Adipocyte (in vitro differentiated cells): Measurements from ENCODE around the gene MBIP.
"Not testable (repeated sequence)": the region's sequence is repeated elsewhere in the genome, so short reads cannot be mapped to it uniquely, and the experiment has no call there.

Experiments
- DNase-seq: peaks from one replicate; pipeline ENCODE4 v3.0.0-alpha.2; 2015; ENCODE audit warnings: low read depth
- H3K27me3 ChIP-seq: replicated peaks from 2 replicates; pipeline ENCODE4 v1.7.0; 2013; ENCODE audit warnings: mild to moderate bottlenecking, low read length, moderate library complexity; ENCODE audit not compliant: control insufficient read depth, insufficient read depth
- H3K36me3 ChIP-seq: 2 replicates; pipeline ENCODE4 v1.7.0; 2013; ENCODE audit warnings: low read length, mild to moderate bottlenecking, moderate library complexity; ENCODE audit not compliant: control insufficient read depth, insufficient read depth, severe bottlenecking
- H3K4me1 ChIP-seq: 2 replicates; pipeline ENCODE4 v1.7.0; 2013; ENCODE audit warnings: mild to moderate bottlenecking, low read length, moderate library complexity; ENCODE audit not compliant: control insufficient read depth, insufficient read depth
- H3K4me3 ChIP-seq: 2 replicates; pipeline ENCODE4 v1.7.0; 2013; ENCODE audit warnings: mild to moderate bottlenecking, low read length, moderate library complexity
- H3K9ac ChIP-seq: 2 replicates; pipeline ENCODE4 v1.7.0; 2013; ENCODE audit warnings: mild to moderate bottlenecking, low read length, moderate library complexity
- H3K9me3 ChIP-seq: 2 replicates; pipeline ENCODE4 v1.7.0; 2013; ENCODE audit warnings: mild to moderate bottlenecking, low read length, moderate library complexity; ENCODE audit not compliant: control insufficient read depth

Gene MBIP

DNA sequence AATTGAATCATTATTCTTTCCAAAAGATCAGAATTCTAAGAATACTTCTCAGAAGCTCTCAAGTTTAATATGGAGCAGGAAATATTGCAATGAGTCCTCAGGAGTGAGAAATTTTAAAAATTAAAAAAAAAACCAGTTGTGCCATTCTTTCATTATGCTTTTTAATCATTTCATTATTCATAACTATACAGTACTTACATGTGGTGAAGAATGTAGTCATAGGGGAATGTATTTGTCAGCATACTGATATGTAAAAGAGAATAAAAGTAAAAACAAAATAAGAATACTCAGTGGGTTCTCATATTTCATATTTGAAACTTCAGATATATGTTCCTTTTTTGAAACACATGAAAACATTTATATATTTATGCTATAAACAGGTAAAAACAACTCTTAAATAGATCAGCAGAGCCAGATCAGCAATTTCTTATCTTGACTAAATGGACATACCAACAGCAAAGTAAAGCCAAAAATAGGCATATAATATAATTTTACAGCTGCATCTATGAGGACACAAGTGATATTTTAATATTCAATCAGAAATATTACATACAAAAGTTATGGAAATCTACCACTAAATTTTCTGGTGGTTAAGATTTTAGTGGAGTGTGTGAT, 19.9 kb upstream of the MBIP start:
- Histone ChIP-seq H3K4me1 (peaks cover 8% of the 10 kb centered on the region), H3K27me3 (no peaks in the 10 kb centered on the region), H3K9ac (no peak overlapping the region), H3K4me3 (no peak overlapping the region), H3K36me3 (no peaks in the 10 kb centered on the region), H3K9me3 (no peaks in the 10 kb centered on the region)
- no peak for DNase-seq

DNA sequence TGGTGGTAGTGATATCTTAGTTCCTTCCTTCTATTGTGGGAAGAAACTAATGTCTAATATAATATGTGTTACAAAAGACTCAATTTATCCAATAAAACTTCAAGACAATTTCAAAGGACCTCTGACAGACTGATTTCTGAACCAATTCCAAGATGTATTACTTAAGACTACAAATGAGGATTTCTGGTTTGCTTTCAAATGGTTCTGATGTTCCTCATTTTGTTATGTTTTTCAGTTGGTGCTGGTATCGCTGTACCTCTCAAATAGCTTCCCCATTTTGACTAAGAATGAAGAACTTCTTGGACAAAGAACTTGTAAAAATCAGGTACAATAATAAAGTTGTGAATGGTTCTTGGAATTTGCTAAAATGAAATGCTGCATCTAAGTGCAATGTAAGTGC, 19.4 kb upstream of the MBIP start:
- Histone ChIP-seq H3K9me3 (no peaks in the 10 kb centered on the region), H3K4me1 (peaks cover 7% of the 10 kb centered on the region), H3K36me3 (no peaks in the 10 kb centered on the region), H3K27me3 (no peaks in the 10 kb centered on the region), H3K4me3 (no peak overlapping the region), H3K9ac (no peak overlapping the region)
- no peak for DNase-seq

DNA sequence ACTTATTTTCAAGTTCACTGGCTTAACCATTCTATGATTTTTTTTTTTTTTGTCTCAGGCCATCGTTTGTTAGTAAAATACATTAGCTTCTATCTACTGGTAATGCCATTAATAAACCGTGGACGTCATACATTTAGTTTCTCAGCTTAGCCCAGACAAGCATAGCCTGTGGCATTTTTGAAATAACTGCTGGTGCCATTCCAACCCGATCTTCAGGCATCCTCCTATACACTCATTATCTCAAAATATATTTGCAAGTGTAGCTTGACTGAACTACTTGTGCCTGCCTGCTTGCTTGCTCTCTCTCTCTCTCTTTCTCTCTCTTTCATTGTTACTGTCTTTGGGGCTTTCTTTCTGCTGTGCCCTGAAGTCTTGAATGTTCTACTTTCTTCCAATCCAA, 12.7 kb upstream of the MBIP start:
- Histone ChIP-seq H3K27me3 (peaks cover 4% of the 10 kb centered on the region), H3K4me3 (no peak overlapping the region), H3K4me1 (no peaks in the 10 kb centered on the region), H3K9me3 (no peaks in the 10 kb centered on the region), H3K36me3 (no peaks in the 10 kb centered on the region), H3K9ac (no peak overlapping the region)
- DNase-seq = no peak

DNA sequence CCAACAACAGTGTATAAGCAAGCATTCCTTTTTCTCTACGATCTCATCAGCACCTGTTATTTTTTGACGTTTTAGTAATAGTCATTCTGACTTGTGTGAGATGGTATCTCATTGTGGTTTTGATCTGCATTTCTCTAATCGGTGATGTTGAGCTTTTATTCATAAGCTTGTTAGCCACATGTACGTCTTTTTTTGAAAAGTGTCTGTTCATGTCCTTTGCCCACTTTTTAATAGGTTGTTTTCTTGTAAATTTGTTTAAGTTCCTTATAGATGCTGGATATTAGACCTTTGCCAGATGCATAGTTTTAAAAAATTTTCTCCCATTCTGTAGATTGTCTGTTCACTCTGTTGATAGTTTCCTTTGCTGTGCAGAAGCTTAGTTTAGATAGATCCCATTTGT, 7.1 kb upstream of the MBIP start:
- not testable (repeated sequence) for H3K9ac ChIP-seq, H3K27me3 ChIP-seq, H3K36me3 ChIP-seq, H3K4me1 ChIP-seq, H3K4me3 ChIP-seq, DNase-seq
- H3K9me3 ChIP-seq = peaks cover 20% of the 10 kb centered on the region

DNA sequence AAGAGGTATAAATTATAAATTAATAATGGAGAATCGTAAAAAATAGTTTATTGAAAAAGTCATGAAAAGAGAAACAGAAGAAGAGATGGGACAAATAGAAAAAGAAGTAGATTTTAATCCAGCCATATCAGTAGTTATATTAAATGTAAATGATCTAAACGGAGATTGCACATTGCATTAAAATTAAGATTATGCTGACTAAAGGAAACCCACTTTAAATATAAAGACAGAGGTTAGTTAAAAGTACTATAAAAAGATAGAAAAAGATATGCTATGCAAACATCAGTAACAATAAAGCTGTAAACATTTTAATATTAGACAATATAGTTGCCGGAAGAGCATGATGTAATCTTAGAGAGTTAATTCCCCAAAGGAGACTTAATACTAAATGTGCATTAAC, 5.4 kb upstream of the MBIP start:
- H3K4me3 ChIP-seq = no peak overlapping the region
- H3K27me3 ChIP-seq = peaks cover 4% of the 10 kb centered on the region
- H3K4me1 ChIP-seq = peaks cover 4% of the 10 kb centered on the region
- DNase-seq = no peak
- H3K9ac ChIP-seq = no peak overlapping the region
- peaks cover 20% of the 10 kb centered on the region for H3K9me3 ChIP-seq
- H3K36me3 ChIP-seq = no peaks in the 10 kb centered on the region

DNA sequence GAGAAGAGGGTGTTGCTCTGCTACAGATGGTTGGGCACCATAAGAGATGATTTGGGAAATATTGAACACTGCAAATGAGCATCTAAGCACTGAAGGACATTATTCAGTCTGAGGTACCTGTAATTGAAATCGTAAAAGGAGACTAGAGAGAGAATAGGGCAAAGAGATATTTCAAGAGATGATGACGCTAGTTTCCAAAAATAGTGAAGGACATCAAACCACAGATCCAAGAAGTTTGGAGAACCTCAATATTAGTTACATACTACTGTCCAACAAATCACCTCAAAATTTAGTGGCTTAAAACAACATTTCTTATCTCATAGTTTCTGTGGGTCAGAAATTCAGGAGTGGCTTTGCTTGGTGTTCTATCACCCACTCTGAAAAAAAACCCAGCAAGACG, 4.5 kb upstream of the MBIP start:
- Histone ChIP-seq H3K27me3 (no peaks in the 10 kb centered on the region), H3K9ac (no peak overlapping the region), H3K9me3 (peaks cover 20% of the 10 kb centered on the region), H3K4me1 (peaks cover 4% of the 10 kb centered on the region), H3K36me3 (no peaks in the 10 kb centered on the region), H3K4me3 (no peak overlapping the region)
- DNase-seq = no peak

DNA sequence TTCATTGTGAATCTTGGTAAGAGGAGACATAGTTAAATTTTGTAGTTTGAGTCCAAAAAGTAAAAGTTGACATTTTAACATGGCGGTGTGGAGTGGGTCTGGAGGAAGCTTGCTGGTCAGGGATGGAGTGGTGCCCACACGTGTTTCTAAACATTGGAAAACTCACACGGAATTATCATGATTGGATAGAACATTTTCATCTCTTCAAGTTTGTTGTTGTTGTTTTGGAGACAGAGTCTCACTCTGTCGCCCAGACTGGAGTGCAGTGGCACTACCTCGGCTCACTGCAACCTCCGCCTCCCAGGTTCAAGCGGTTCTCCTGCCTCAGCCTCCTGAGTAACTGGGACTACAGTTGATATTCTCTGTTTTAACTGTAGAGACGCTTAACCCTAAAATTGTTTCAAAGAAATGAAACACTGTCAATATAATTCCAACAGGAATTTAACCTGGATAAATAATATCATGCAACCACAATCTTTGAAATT, 502 bp upstream of the MBIP start:
- Histone ChIP-seq H3K9ac (peak overlapping the region; percentile 92), H3K4me3 (peak overlapping the region; percentile 95), H3K36me3 (no peaks in the 10 kb centered on the region), H3K9me3 (peaks cover 11% of the 10 kb centered on the region), H3K27me3 (no peaks in the 10 kb centered on the region), H3K4me1 (peaks cover 10% of the 10 kb centered on the region)
- DNase-seq = no peak

DNA sequence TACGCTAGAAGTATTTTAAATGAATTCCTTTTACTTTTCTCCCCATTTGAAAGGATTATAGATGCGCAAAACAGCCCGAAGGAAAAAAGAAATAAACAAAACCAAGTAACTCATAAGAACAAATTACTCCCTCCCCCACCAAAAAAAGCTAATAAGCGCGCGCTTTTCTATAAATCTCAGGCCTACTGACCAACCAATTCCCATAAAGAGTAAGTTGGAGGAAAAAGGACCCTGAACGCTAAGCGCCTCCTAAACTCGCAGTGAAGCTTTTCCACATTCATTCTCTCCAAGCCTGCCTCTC, 588 bp downstream of the MBIP start:
- Histone ChIP-seq H3K27me3 (no peaks in the 10 kb centered on the region), H3K9ac (peak overlapping the region; percentile 92), H3K4me3 (peak overlapping the region; percentile 95), H3K36me3 (no peaks in the 10 kb centered on the region), H3K4me1 (peaks cover 10% of the 10 kb centered on the region), H3K9me3 (peaks cover 5% of the 10 kb centered on the region)
- no peak for DNase-seq

DNA sequence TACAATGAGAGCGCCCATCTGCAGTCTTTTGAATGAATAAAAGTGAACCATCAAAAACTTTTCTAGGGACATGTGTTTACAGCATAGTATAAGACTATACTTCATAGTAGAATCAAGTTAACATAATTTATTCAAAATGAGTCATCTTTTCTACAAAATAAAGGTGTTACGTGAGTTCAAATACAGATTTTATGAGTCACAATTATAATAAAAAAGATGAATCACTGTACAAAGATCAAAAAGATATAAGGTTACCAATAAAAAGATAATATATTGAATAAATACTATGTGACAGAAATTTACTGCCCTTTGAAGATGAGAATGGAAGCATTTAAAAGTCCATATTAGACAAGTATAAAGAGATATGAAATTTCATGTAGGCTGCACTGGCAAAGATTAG, 2.8 kb downstream of the MBIP start:
- no peaks in the 10 kb centered on the region for H3K27me3 ChIP-seq
- no peak overlapping the region for H3K4me3 ChIP-seq
- H3K9me3 ChIP-seq = no peaks in the 10 kb centered on the region
- H3K4me1 ChIP-seq = peaks cover 10% of the 10 kb centered on the region
- peaks cover 11% of the 10 kb centered on the region for H3K36me3 ChIP-seq
- DNase-seq = peak; percentile 5
- H3K9ac ChIP-seq = no peak overlapping the region

DNA sequence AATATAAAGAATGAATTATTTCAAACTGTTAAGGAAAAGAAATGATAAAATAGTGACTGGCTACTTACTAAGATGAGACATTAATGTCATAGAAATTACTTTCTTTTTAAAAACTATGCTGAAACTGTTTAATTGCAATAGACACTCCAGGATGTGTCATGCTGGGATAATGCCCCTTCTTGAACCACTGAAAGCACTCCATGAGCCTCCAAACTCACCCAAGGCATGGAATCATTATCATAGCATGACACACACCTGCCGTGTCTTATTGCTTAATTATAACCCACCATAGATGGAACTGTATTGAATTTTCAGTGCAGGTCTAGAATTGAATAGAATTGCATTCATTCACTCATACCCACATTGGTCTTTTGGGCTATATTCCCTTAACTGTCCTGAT, 4.3 kb downstream of the MBIP start:
- peaks cover 18% of the 10 kb centered on the region for H3K36me3 ChIP-seq
- no peaks in the 10 kb centered on the region for H3K27me3 ChIP-seq
- H3K9ac ChIP-seq = no peak overlapping the region
- DNase-seq = no peak
- no peak overlapping the region for H3K4me3 ChIP-seq
- peaks cover 6% of the 10 kb centered on the region for H3K4me1 ChIP-seq
- no peaks in the 10 kb centered on the region for H3K9me3 ChIP-seq

DNA sequence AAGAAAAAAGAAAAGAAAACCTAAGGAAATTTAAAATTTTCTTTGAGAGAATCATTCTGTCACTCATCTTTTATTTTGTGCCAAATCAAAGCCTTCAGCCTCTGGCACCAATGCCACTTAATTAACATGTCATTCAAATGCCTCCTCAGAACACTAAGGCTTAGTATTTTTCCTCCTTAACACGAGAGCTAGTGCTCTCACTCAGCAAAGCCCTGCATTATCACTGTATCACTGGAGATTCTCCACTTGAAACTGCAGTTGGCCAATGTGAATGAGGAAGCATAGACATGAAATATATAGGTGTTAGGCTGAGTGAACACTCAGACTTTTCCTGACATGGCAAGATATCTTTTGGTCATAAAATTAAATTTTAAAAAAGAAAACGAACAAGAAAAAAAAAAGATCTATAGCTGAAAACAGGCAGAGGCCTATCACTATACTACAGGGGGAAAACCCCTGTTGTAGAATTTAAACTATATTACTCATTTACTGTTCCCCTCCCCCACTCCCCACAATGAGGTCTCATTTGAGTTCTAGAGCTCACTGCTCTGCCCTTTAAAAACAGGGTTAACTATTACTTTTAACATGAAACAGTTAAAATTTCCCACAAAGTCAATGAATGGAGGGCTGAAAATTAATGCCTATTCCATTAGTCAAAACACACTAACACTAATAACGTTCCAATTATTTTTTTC, 5.1 kb downstream of the MBIP start:
- Histone ChIP-seq H3K4me3 (no peak overlapping the region), H3K4me1 (peaks cover 6% of the 10 kb centered on the region)

DNA sequence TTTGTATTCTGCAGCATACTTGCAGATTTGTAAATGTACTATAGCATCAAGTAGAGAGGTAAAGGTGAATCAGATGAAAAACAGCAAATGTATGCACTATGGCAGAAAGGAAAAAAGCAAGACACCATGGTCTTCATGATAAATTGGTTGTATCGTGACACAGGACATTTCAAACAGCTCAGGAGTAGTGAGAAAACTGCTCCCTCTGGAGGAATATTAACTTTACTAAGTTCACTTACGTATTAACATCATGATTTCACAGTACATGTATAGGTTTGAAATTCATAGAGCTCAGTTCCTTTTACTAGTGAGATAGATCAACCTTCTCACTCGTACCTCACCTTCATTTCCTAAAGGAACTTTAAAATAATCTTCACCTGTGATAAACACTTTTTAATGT, 6.5 kb downstream of the MBIP start:
- Histone ChIP-seq H3K4me1 (peaks cover 5% of the 10 kb centered on the region), H3K9me3 (no peaks in the 10 kb centered on the region), H3K36me3 (peaks cover 41% of the 10 kb centered on the region), H3K9ac (no peak overlapping the region), H3K27me3 (no peaks in the 10 kb centered on the region), H3K4me3 (no peak overlapping the region)
- no peak for DNase-seq

More for the DNA sequence above, 5.1 kb downstream of the MBIP start:
- Histone ChIP-seq H3K9me3 (no peaks in the 10 kb centered on the region), H3K9ac (no peak overlapping the region), H3K27me3 (no peaks in the 10 kb centered on the region), H3K36me3 (peaks cover 26% of the 10 kb centered on the region)
- DNase-seq = no peak
